ENCODE data around the gene SCD.

DNA sequence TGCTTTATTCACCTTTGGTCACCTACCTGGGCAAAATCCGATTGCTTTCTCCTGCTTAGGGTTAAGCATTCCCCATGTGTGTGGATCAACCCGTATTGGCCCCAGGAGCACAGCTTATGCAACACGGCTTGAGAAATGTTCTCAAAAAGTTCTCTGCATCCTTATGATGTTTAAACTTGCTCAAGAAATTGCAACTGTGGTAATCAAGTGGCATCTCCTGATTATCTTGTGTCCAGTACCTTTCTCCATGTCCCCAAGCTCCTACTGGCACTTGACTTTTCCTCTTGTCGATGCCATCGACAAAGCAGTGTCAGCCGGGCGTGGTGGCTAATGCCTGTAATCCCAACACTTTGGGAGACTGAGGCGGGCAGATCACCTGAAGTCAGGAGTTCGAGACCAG lies 12.3 kb upstream of the SCD start:
- TF ChIP-seq, protein P1, sequence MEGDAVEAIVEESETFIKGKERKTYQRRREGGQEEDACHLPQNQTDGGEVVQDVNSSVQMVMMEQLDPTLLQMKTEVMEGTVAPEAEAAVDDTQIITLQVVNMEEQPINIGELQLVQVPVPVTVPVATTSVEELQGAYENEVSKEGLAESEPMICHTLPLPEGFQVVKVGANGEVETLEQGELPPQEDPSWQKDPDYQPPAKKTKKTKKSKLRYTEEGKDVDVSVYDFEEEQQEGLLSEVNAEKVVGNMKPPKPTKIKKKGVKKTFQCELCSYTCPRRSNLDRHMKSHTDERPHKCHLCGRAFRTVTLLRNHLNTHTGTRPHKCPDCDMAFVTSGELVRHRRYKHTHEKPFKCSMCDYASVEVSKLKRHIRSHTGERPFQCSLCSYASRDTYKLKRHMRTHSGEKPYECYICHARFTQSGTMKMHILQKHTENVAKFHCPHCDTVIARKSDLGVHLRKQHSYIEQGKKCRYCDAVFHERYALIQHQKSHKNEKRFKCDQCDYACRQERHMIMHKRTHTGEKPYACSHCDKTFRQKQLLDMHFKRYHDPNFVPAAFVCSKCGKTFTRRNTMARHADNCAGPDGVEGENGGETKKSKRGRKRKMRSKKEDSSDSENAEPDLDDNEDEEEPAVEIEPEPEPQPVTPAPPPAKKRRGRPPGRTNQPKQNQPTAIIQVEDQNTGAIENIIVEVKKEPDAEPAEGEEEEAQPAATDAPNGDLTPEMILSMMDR (IDR thresholded peaks at IDR 0.05; ENCODE audit: poor library complexity): no peak
- TF ChIP-seq EZH2phosphoT487 (IDR thresholded peaks at IDR 0.05; ENCODE audit: low read depth, severe bottlenecking, unreplicated experiment) (no peak), EZH2 (IDR thresholded peaks at IDR 0.05; ENCODE audit: borderline replicate concordance) (no peak)

Data from hepatocyte (in vitro differentiated cells).